SK-N-SH (cell line): Measurements from ENCODE around the gene PALLD. TPM values are rescaled to one million over a fixed set of nuclear protein-coding genes. Genes with fewer than 3 reads are reported as not detected.

Source experiments
- CTCF ChIA-PET: fragments of 300-600, 350-600 bp; formaldehyde crosslinking; extraction: SDS; loops from one replicate; lab custom pipeline; 2021; lab: Yijun Ruan, JAX
- POLR2A ChIA-PET: fragments of 350-600 bp; sonication (Branson Sonifier 250); formaldehyde crosslinking; extraction: SDS; loops from one replicate; lab custom pipeline; 2020; ENCODE audit warnings: antibody characterized with exemption, inconsistent platforms; lab: Yijun Ruan, JAX
- DNase-seq: peaks from one replicate; pipeline ENCODE4 v3.0.0; 2012
- H2AFZ ChIP-seq: fragments of 200-600 bp; sonication (generic); 2 replicates; pipeline ENCODE4 v1.8.1; 2016; ENCODE audit warnings: antibody characterized with exemption, mild to moderate bottlenecking, low read depth
- H3F3A ChIP-seq: fragments of 200-600 bp; sonication (generic); replicated peaks from 2 replicates; pipeline ENCODE3; 2016; ENCODE audit warnings: antibody characterized with exemption, mild to moderate bottlenecking; ENCODE audit not compliant: insufficient read depth
- H3K27ac ChIP-seq, 2 experiments: fragments of 200-500 bp in 1 of 2; fragments of 200-600 bp in 1 of 2; sonication (Bioruptor generic) in 1 of 2; sonication (generic), shearing (Covaris generic) in 1 of 2; 2 replicates each; pipeline versions ENCODE4 v1.5.1 to v1.6.1; 2014 to 2016; ENCODE audit warnings: low read depth in 2 of 2, inconsistent platforms in 1 of 2, low read length in 1 of 2, mild to moderate bottlenecking in 1 of 2, mixed read lengths in 1 of 2
- H3K27me3 ChIP-seq: fragments of 200-600 bp; sonication (generic), shearing (Covaris generic); 2 replicates; pipeline ENCODE4 v1.6.1; 2016; ENCODE audit warnings: mixed run types; ENCODE audit not compliant: insufficient read depth
- H3K36me3 ChIP-seq, 2 experiments: fragments of 200-500 bp in 1 of 2; fragments of 200-600 bp in 1 of 2; sonication (Bioruptor generic) in 1 of 2; sonication (generic) in 1 of 2; replicated peaks in 1 of 2; 2 replicates each; pipeline versions ENCODE3 to v1.5.1; 2014 to 2016; ENCODE audit warnings: low read length in 1 of 2, mild to moderate bottlenecking in 1 of 2; ENCODE audit not compliant: insufficient read depth in 2 of 2, control insufficient read depth in 1 of 2
- H3K4me1 ChIP-seq, 2 experiments: fragments of 200-500 bp in 1 of 2; fragments of 200-600 bp in 1 of 2; sonication (Bioruptor generic) in 1 of 2; sonication (generic), shearing (Covaris generic) in 1 of 2; 2 replicates each; pipeline versions ENCODE4 v1.5.1 to v1.6.1; 2014 to 2016; ENCODE audit warnings: low read depth in 1 of 2, low read length in 1 of 2, mixed run types in 1 of 2; ENCODE audit not compliant: insufficient read depth in 2 of 2, control insufficient read depth in 1 of 2
- H3K4me2 ChIP-seq: fragments of 200-600 bp; sonication (generic), shearing (Covaris generic); 2 replicates; pipeline ENCODE4 v1.6.1; 2017; ENCODE audit warnings: mixed run types
- H3K4me3 ChIP-seq, 2 experiments: fragments of 200-500 bp in 1 of 2; fragments of 200-600 bp in 1 of 2; sonication (Bioruptor generic) in 1 of 2; sonication (generic), shearing (Covaris generic) in 1 of 2; 2 replicates each; pipeline versions ENCODE4 v1.5.1 to v1.8.1; 2014 to 2016; ENCODE audit warnings: low read depth in 2 of 2, inconsistent platforms in 1 of 2, low read length in 1 of 2, mild to moderate bottlenecking in 1 of 2, mixed read lengths in 1 of 2, moderate library complexity in 1 of 2
- H3K79me2 ChIP-seq: fragments of 200-600 bp; sonication (generic); 2 replicates; pipeline ENCODE4 v1.8.1; 2017; ENCODE audit warnings: mild to moderate bottlenecking; ENCODE audit not compliant: insufficient read depth
- H3K9ac ChIP-seq: fragments of 200-600 bp; sonication (generic); 2 replicates; pipeline ENCODE4 v1.6.1; 2017; ENCODE audit warnings: mixed run types
- H3K9me2 ChIP-seq: fragments of 200-600 bp; sonication (generic); 2 replicates; pipeline ENCODE4 v1.6.1; 2017; ENCODE audit warnings: mixed run types
- H3K9me3 ChIP-seq: fragments of 200-600 bp; sonication (generic); 2 replicates; pipeline ENCODE4 v1.6.1; 2017; ENCODE audit warnings: mixed run types, mild to moderate bottlenecking, moderate library complexity
- H4K20me1 ChIP-seq: fragments of 200-600 bp; sonication (generic); 2 replicates; pipeline ENCODE4 v1.6.1; 2017; ENCODE audit warnings: mild to moderate bottlenecking, mixed run types; ENCODE audit not compliant: insufficient read depth
- ELF1 ChIP-seq: IDR thresholded peaks from 2 replicates; pipeline ENCODE4 v1.4.0; 2012
- EZH2phosphoT487 ChIP-seq: fragments of 200-600 bp; sonication (generic); IDR thresholded peaks from 2 replicates; pipeline ENCODE4 v1.6.1; 2017; ENCODE audit warnings: low read depth, mixed run types, mild to moderate bottlenecking, antibody characterized with exemption, moderate library complexity, borderline replicate concordance
- FOSL2 ChIP-seq: IDR thresholded peaks from 2 replicates; pipeline ENCODE4 v1.4.0; 2012; ENCODE audit warnings: low read depth, mild to moderate bottlenecking, moderate library complexity, borderline replicate concordance
- FOXJ3 ChIP-seq: sonication (generic); formaldehyde crosslinking; IDR thresholded peaks from 2 replicates; pipeline ENCODE4 v1.5.1; 2020; ENCODE audit warnings: mild to moderate bottlenecking, missing genetic modification reagents
- FOXM1 ChIP-seq: IDR thresholded peaks from 2 replicates; pipeline ENCODE4 v1.4.0; 2012; ENCODE audit warnings: low read depth, mild to moderate bottlenecking
- IRF3 ChIP-seq: fragments of 150-350 bp; IDR thresholded peaks from 2 replicates; pipeline ENCODE4 v1.6.1; 2016; ENCODE audit warnings: mild to moderate bottlenecking, low read depth, low read length
- MEF2A ChIP-seq: IDR thresholded peaks from 2 replicates; pipeline ENCODE4 v1.4.0; 2012; ENCODE audit warnings: low read depth, borderline replicate concordance
- NFIC ChIP-seq: IDR thresholded peaks from 2 replicates; pipeline ENCODE4 v1.4.0; 2012; ENCODE audit warnings: borderline replicate concordance
- NRF1 ChIP-seq: IDR thresholded peaks from 2 replicates; pipeline ENCODE4 v1.6.1; 2012; ENCODE audit warnings: low read depth, mild to moderate bottlenecking, low read length
- POLR2AphosphoS5 ChIP-seq: IDR thresholded peaks from 2 replicates; pipeline ENCODE4 v1.6.1; 2012; ENCODE audit warnings: low read depth, low read length
- RFX5 ChIP-seq: IDR thresholded peaks from 2 replicates; pipeline ENCODE4 v1.6.1; 2012; ENCODE audit warnings: mild to moderate bottlenecking, improper control_type of control experiment, low read length
- SMC3 ChIP-seq: IDR thresholded peaks from 2 replicates; pipeline ENCODE4 v1.6.1; 2012; ENCODE audit warnings: low read depth, low read length, improper control_type of control experiment
- TAF1 ChIP-seq: IDR thresholded peaks from 2 replicates; pipeline ENCODE4 v1.6.1; 2012; ENCODE audit warnings: low read depth, mild to moderate bottlenecking, low read length, moderate library complexity, borderline replicate concordance
- TCF12 ChIP-seq: IDR thresholded peaks from 2 replicates; pipeline ENCODE4 v1.4.0; 2012
- TEAD4 ChIP-seq: IDR thresholded peaks from 2 replicates; pipeline ENCODE4 v1.4.0; 2012; ENCODE audit warnings: mild to moderate bottlenecking, borderline replicate concordance; ENCODE audit not compliant: insufficient read depth
- USF2 ChIP-seq: fragments of 150-350 bp; IDR thresholded peaks from 2 replicates; pipeline ENCODE4 v1.6.1; 2017; ENCODE audit warnings: antibody characterized with exemption, low read length, low read depth, borderline replicate concordance
- ZBTB33 ChIP-seq: IDR thresholded peaks from 2 replicates; pipeline ENCODE4 v1.4.0; 2012; ENCODE audit warnings: low read depth, borderline replicate concordance
- WGBS: methylation state at CpG from one replicate; pipeline ENCODE4 v1.1.6; 2017; ENCODE audit warnings: low lambda C conversion rate; 5-methylcytosine and 5-hydroxymethylcytosine counted together
- polyA plus RNA-seq, 3 experiments: library from polyadenylated mRNA; depleted of rRNA; stranded (reverse); fragments of >200 nt; gene quantifications; 2 replicates each; pipeline ENCODE4 v1.2.3, GENCODE V29; 2012
- TF ChIP-seq, protein P1 (sequence below): IDR thresholded peaks from 2 replicates; pipeline ENCODE4; 2012

Gene PALLD
- polyA plus RNA-seq, 1 of the 3 experiments (the other 2 are of a cell fraction): 33.0 TPM

- Histone ChIP-seq H3K27ac (no peak overlapping the region), H3K4me2 (no peak overlapping the region)
- TF ChIP-seq MEF2A (no peak), TCF12 (0 out of 2 replicates have a peak, but pooled peaks have one; percentile 5)
- TF ChIP-seq, all 33 proteins: peak for 1
- WGBS: 97% methylated on average over 1 of the region's 1 CpG
- ChIA-PET CTCF (interaction anchor here (0.9 to 1.7 kb wide), 3 partner anchors 8 to 79 kb away, joined by 3 to 8 read pairs (median 3); no protein-coding TSS in a partner anchor), POLR2A (interaction anchor here (0.6 kb wide), 1 partner anchor 57 kb away, joined by 4 read pairs; no protein-coding TSS in a partner anchor)
- H3K9me2 ChIP-seq: no peaks in the 10 kb centered on the region
- peaks cover 65% of the 10 kb centered on the region for H4K20me1 ChIP-seq
- H3K79me2 ChIP-seq: peaks cover 100% of the 10 kb centered on the region
- no peaks in the 10 kb centered on the region for H3K27me3 ChIP-seq
- H3K9ac ChIP-seq: no peak overlapping the region
- peaks cover 20 to 29% of the 10 kb centered on the region in 2 experiments for H3K36me3 ChIP-seq
- H3K4me3 ChIP-seq: no peak overlapping the region
- H2AFZ ChIP-seq: no peak overlapping the region
- no peak for DNase-seq
- H3K9me3 ChIP-seq: no peaks in the 10 kb centered on the region
- H3F3A ChIP-seq: peaks cover 9% of the 10 kb centered on the region
- H3K4me1 ChIP-seq: peaks cover 0 to 5% of the 10 kb centered on the region in 2 experiments; a peak in 2 of 4 replicates
Observed at GRCh38 chr4:168842186-168842585, 345.3 kb downstream of the PALLD start.

DNA sequence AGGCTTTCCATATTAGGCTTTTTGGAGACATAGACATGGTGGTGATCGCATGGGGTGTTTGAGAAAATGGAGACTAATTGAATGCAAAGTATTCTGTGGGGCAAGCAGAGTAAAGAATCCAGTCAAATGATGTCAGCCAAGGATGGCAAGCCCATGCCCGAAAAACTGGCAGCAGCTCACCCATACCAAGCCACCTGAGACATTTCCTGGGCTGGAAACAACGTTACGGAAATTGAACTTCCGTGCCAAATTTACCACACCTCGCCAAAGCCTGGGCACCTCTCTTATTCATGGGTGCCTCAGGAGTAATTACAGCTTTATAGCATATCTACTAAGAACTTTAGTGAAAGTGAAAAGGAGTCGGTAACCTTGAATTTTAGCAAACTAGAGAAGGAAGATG is 346.8 kb downstream of the PALLD start:
- Histone ChIP-seq H3K27ac (no peak overlapping the region), H3K4me2 (no peak overlapping the region), H3K9ac (no peak overlapping the region), H3K4me1 (peaks cover 5 to 11% of the 10 kb centered on the region in 2 experiments; a peak in 3 of 4 replicates), H4K20me1 (peaks cover 53% of the 10 kb centered on the region), H3K36me3 (peaks cover 16 to 24% of the 10 kb centered on the region in 2 experiments), H3K9me3 (no peaks in the 10 kb centered on the region), H3K79me2 (peaks cover 98% of the 10 kb centered on the region), H2AFZ (no peak overlapping the region), H3K9me2 (no peaks in the 10 kb centered on the region), H3K27me3 (no peaks in the 10 kb centered on the region), H3K4me3 (no peak overlapping the region), H3F3A (peaks cover 15% of the 10 kb centered on the region)
- DNase-seq: no peak
- POLR2A ChIA-PET: no interaction called here
- CTCF ChIA-PET: interaction anchor here (1.4 to 5.3 kb wide), 3 partner anchors 11 to 314 kb away, joined by 3 to 25 read pairs (median 4); no protein-coding TSS in a partner anchor
- TF ChIP-seq NRF1: no peak
- no peak for TF ChIP-seq USF2
- TF ChIP-seq SMC3: no peak
- TF ChIP-seq NFIC: no peak
- TF ChIP-seq, protein P1, sequence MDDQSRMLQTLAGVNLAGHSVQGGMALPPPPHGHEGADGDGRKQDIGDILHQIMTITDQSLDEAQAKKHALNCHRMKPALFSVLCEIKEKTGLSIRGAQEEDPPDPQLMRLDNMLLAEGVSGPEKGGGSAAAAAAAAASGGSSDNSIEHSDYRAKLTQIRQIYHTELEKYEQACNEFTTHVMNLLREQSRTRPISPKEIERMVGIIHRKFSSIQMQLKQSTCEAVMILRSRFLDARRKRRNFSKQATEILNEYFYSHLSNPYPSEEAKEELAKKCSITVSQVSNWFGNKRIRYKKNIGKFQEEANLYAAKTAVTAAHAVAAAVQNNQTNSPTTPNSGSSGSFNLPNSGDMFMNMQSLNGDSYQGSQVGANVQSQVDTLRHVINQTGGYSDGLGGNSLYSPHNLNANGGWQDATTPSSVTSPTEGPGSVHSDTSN: no peak
- no peak for TF ChIP-seq TAF1
- TF ChIP-seq TEAD4: no peak
- no peak for TF ChIP-seq IRF3
- TF ChIP-seq EZH2phosphoT487: no peak
- TF ChIP-seq FOXM1: no peak
- no peak for TF ChIP-seq RFX5
- no peak for TF ChIP-seq ELF1
- no peak for TF ChIP-seq POLR2AphosphoS5
- no peak for TF ChIP-seq FOSL2
- no peak for TF ChIP-seq FOXJ3 (CRISPR knock-in tag)
- no peak for TF ChIP-seq ZBTB33
- 100% methylated on average over 4 of the region's 7 CpGs for WGBS
